Endodermal cell (in vitro differentiated cells): ENCODE data around the gene COL4A2. TPM values are rescaled to one million over a fixed set of nuclear protein-coding genes. Genes with fewer than 3 reads are reported as not detected.
"Not testable (repeated sequence)": the region's sequence is repeated elsewhere in the genome, so short reads cannot be mapped to it uniquely, and the experiment has no call there.

Experiments used
- DNase-seq: peaks from one replicate; pipeline ENCODE4 v3.0.0-alpha.2; 2017
- H3K27ac ChIP-seq: 2 replicates; pipeline ENCODE4 v1.5.1; 2013; ENCODE audit warnings: mild to moderate bottlenecking, low read depth, low read length, moderate library complexity
- H3K27me3 ChIP-seq: 2 replicates; pipeline ENCODE4 v1.6.1; 2013; ENCODE audit warnings: mild to moderate bottlenecking, low read length, moderate library complexity; ENCODE audit not compliant: insufficient read depth, control insufficient read depth, poor library complexity, severe bottlenecking
- H3K36me3 ChIP-seq: 2 replicates; pipeline ENCODE4 v1.7.0; 2013; ENCODE audit warnings: mild to moderate bottlenecking, low read length, moderate library complexity; ENCODE audit not compliant: control insufficient read depth, insufficient read depth
- H3K4me1 ChIP-seq: one replicate; pipeline ENCODE4 v1.7.0; 2013; ENCODE audit warnings: low read length; ENCODE audit not compliant: control insufficient read depth, insufficient read depth
- H3K4me3 ChIP-seq: 2 replicates; pipeline ENCODE4 v1.5.1; 2013; ENCODE audit warnings: mild to moderate bottlenecking, low read length, moderate library complexity
- H3K9ac ChIP-seq: 2 replicates; pipeline ENCODE4 v1.6.1; 2013; ENCODE audit warnings: mild to moderate bottlenecking, low read length, moderate library complexity; ENCODE audit not compliant: poor library complexity, severe bottlenecking; ENCODE audit errors: extremely low read depth
- H3K9me3 ChIP-seq: 2 replicates; pipeline ENCODE4 v1.6.1; 2013; ENCODE audit warnings: mild to moderate bottlenecking, low read length, moderate library complexity; ENCODE audit not compliant: control insufficient read depth
- H3K27ac Mint-ChIP-seq: 2 replicates; pipeline ENCODE4 v1.8.0; 2020; ENCODE audit warnings: mixed read lengths
- H3K27me3 Mint-ChIP-seq: 2 replicates; pipeline ENCODE4 v1.8.0; 2021; ENCODE audit warnings: mild to moderate bottlenecking, mixed read lengths; ENCODE audit not compliant: insufficient read depth
- H3K36me3 Mint-ChIP-seq: 2 replicates; pipeline ENCODE4 v1.8.0; 2020; ENCODE audit warnings: low read depth, mixed read lengths
- H3K4me1 Mint-ChIP-seq: 2 replicates; pipeline ENCODE4 v1.8.0; 2020; ENCODE audit warnings: mixed read lengths
- H3K4me3 Mint-ChIP-seq: 2 replicates; pipeline ENCODE4 v1.8.0; 2020; ENCODE audit warnings: mild to moderate bottlenecking, moderate library complexity, mixed read lengths
- H3K9me3 Mint-ChIP-seq: 2 replicates; pipeline ENCODE4 v1.8.0; 2020; ENCODE audit warnings: mild to moderate bottlenecking, mixed read lengths
- WGBS, 2 experiments: methylation state at CpG; one replicate each; pipeline versions ENCODE4 v1.1.5 to v1.1.7; 2013; ENCODE audit warnings: missing lambda C conversion rate in 2 of 2, mixed read lengths in 1 of 2; ENCODE audit not compliant: insufficient coverage in 1 of 2, insufficient read length in 1 of 2; 5-methylcytosine and 5-hydroxymethylcytosine counted together
- total RNA-seq, 2 donors: library from RNA; stranded (reverse); fragmentation: NEBNext Ultra II Directional in 1 of 2; extraction: Animal tissue kit (Norgen Biotek cat#: 25700) in 1 of 2; gene quantifications; 2 replicates in 1 of 2; 3 replicates in 1 of 2; pipeline ENCODE4 v1.2.1, GENCODE V29; 2021
- TF ChIP-seq, protein P1 (sequence below): fragments of 200-600 bp; sonication (generic); conservative IDR thresholded peaks from 2 replicates; pipeline ENCODE4 v1.5.0; 2021; ENCODE audit warnings: antibody characterized with exemption, mild to moderate bottlenecking

COL4A2 gene
- total RNA-seq, 2 donors from 2014 or later, result 388 to 398 TPM

DNA sequence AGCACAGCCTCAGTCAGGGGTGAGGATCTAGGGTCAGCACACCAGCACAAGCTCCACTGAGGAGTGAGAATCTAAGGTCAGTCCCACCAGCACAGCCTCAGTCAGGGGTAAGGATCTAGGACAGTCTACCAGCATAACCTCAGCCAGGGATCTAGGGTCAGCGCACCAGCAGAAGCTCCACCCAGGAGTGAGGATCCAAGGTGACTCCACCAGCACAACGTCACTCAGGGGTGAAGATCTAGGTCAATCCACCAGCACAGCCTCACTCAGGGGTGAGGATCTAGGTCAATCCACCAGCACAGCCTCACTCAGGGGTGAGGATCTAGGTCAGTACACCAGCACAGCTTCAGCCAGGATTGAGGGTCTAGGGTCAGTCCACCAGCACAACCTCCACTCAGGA is 189.9 kb downstream of the COL4A2 start:
- Histone ChIP-seq H3K4me3 (no peak overlapping the region), H3K9ac (no peak overlapping the region), H3K27ac (no peak overlapping the region), H3K9me3 (peaks cover 23% of the 10 kb centered on the region), H3K4me1 (no peaks in the 10 kb centered on the region), H3K36me3 (peaks cover 98% of the 10 kb centered on the region), H3K27me3 (no peaks in the 10 kb centered on the region)
- H3K27me3 Mint-ChIP-seq, result no peaks in the 10 kb centered on the region
- DNase-seq, result no peak
- TF ChIP-seq, protein P1, sequence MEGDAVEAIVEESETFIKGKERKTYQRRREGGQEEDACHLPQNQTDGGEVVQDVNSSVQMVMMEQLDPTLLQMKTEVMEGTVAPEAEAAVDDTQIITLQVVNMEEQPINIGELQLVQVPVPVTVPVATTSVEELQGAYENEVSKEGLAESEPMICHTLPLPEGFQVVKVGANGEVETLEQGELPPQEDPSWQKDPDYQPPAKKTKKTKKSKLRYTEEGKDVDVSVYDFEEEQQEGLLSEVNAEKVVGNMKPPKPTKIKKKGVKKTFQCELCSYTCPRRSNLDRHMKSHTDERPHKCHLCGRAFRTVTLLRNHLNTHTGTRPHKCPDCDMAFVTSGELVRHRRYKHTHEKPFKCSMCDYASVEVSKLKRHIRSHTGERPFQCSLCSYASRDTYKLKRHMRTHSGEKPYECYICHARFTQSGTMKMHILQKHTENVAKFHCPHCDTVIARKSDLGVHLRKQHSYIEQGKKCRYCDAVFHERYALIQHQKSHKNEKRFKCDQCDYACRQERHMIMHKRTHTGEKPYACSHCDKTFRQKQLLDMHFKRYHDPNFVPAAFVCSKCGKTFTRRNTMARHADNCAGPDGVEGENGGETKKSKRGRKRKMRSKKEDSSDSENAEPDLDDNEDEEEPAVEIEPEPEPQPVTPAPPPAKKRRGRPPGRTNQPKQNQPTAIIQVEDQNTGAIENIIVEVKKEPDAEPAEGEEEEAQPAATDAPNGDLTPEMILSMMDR, result no peak
- no peak overlapping the region for H3K27ac Mint-ChIP-seq
- peaks cover 4% of the 10 kb centered on the region for H3K9me3 Mint-ChIP-seq
- H3K4me1 Mint-ChIP-seq, result no peaks in the 10 kb centered on the region
- H3K4me3 Mint-ChIP-seq, result no peak overlapping the region
- WGBS, 2 experiments, result 100% methylated on average over 1 to 2 of the region's 2 CpGs
- peaks cover 94% of the 10 kb centered on the region for H3K36me3 Mint-ChIP-seq

GRCh38 chr13:110497896-110498295 is 190.8 kb downstream of the COL4A2 start:
- not testable (repeated sequence) for H3K27ac Mint-ChIP-seq, H3K4me1 Mint-ChIP-seq, H3K4me3 ChIP-seq, H3K4me1 ChIP-seq, H3K27me3 ChIP-seq, H3K9ac ChIP-seq, H3K9me3 Mint-ChIP-seq, H3K4me3 Mint-ChIP-seq, DNase-seq, H3K27ac ChIP-seq, H3K27me3 Mint-ChIP-seq
- H3K36me3 ChIP-seq, result peaks cover 98% of the 10 kb centered on the region
- 97% methylated on average over 3 of the region's 3 CpGs for WGBS, 2 experiments
- H3K36me3 Mint-ChIP-seq, result peaks cover 94% of the 10 kb centered on the region
- peaks cover 23% of the 10 kb centered on the region for H3K9me3 ChIP-seq

DNA sequence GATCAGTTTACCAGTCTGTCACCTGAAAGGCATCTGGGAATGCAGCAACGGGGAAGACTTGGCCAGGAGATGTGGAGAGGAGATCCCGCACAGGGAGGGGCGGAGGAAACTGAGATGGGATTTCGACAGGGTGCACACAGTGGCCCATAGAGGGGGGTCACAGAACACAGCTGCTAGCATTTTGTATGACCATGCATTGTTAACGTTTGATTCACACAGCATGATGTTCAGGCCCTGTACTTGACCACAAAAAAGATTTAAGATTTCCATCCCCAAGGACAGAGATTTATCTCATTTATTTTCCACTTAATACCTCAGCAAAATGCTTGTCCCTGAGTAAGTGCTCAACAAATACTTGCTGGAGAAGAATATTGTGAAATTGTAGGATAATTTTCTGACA is 191.2 kb downstream of the COL4A2 start:
- no peaks in the 10 kb centered on the region for H3K27me3 ChIP-seq
- 94 to 100% methylated on average over 1 to 5 of the region's 5 CpGs for WGBS, 2 experiments
- no peak overlapping the region for H3K27ac ChIP-seq
- H3K9ac ChIP-seq, result no peak overlapping the region
- peaks cover 4% of the 10 kb centered on the region for H3K9me3 Mint-ChIP-seq
- peaks cover 93% of the 10 kb centered on the region for H3K36me3 Mint-ChIP-seq
- H3K4me1 ChIP-seq, result no peaks in the 10 kb centered on the region
- H3K27ac Mint-ChIP-seq, result no peak overlapping the region
- no peak overlapping the region for H3K4me3 Mint-ChIP-seq
- DNase-seq, result no peak
- peaks cover 98% of the 10 kb centered on the region for H3K36me3 ChIP-seq
- no peaks in the 10 kb centered on the region for H3K4me1 Mint-ChIP-seq
- no peaks in the 10 kb centered on the region for H3K27me3 Mint-ChIP-seq
- H3K9me3 ChIP-seq, result peaks cover 23% of the 10 kb centered on the region
- no peak overlapping the region for H3K4me3 ChIP-seq
- TF ChIP-seq, protein P1, result no peak

GRCh38 chr13:110498765-110499164 is 191.7 kb downstream of the COL4A2 start:
- Histone ChIP-seq H3K4me3 (no peak overlapping the region), H3K9ac (no peak overlapping the region), H3K27ac (no peak overlapping the region), H3K27me3 (no peaks in the 10 kb centered on the region), H3K9me3 (peaks cover 23% of the 10 kb centered on the region), H3K36me3 (peaks cover 98% of the 10 kb centered on the region), H3K4me1 (no peaks in the 10 kb centered on the region)
- TF ChIP-seq, protein P1, result no peak
- Mint-ChIP-seq H3K9me3 (peaks cover 4% of the 10 kb centered on the region), H3K36me3 (peaks cover 93% of the 10 kb centered on the region), H3K4me3 (no peak overlapping the region), H3K27ac (no peak overlapping the region), H3K4me1 (no peaks in the 10 kb centered on the region), H3K27me3 (no peaks in the 10 kb centered on the region)
- 93 to 96% methylated on average over 4 to 10 of the region's 10 CpGs for WGBS, 2 experiments
- no peak for DNase-seq
